Liver (tissue), 9 donors: ENCODE measurements around the gene HNRNPC. TPM values are rescaled to one million over a fixed set of nuclear protein-coding genes. Genes with fewer than 3 reads are reported as not detected.

Source experiments
- DNase-seq: peaks from one replicate; pipeline ENCODE4 v3.0.0-alpha.2; 2017; ENCODE audit warnings: low spot score
- H3K27ac ChIP-seq, 2 donors: one replicate each; pipeline ENCODE4 v1.7.0; 2013; ENCODE audit warnings: inconsistent platforms in 2 of 2, low read length in 2 of 2, control low read depth in 1 of 2, low read depth in 1 of 2, mild to moderate bottlenecking in 1 of 2
- H3K27me3 ChIP-seq, 4 donors: one replicate each; pipeline versions ENCODE4 v1.6.1 to v1.7.0; 2013; ENCODE audit warnings: low read length in 3 of 4, inconsistent platforms in 1 of 4, mild to moderate bottlenecking in 1 of 4, moderate library complexity in 1 of 4; ENCODE audit not compliant: control insufficient read depth in 4 of 4, insufficient read depth in 4 of 4
- H3K36me3 ChIP-seq, 4 donors: one replicate each; pipeline versions ENCODE4 v1.6.1 to v1.7.0; 2013; ENCODE audit warnings: low read length in 3 of 4, mild to moderate bottlenecking in 3 of 4, low read depth in 1 of 4, moderate library complexity in 1 of 4; ENCODE audit not compliant: control insufficient read depth in 4 of 4, insufficient read depth in 3 of 4
- H3K4me1 ChIP-seq, 4 donors: one replicate each; pipeline versions ENCODE4 v1.6.1 to v1.7.0; 2013; ENCODE audit warnings: low read length in 3 of 4, mild to moderate bottlenecking in 3 of 4, moderate library complexity in 1 of 4; ENCODE audit not compliant: control insufficient read depth in 4 of 4, insufficient read depth in 4 of 4
- H3K4me3 ChIP-seq, 3 donors: one replicate each; pipeline versions ENCODE4 v1.6.1 to v1.7.0; 2013; ENCODE audit warnings: low read length in 3 of 3, control low read depth in 1 of 3, low read depth in 1 of 3, mild to moderate bottlenecking in 1 of 3
- H3K9ac ChIP-seq, 2 donors: one replicate each; pipeline ENCODE4 v1.7.0; 2013; ENCODE audit warnings: low read length in 2 of 2, mild to moderate bottlenecking in 2 of 2, moderate library complexity in 2 of 2, control low read depth in 1 of 2, low read depth in 1 of 2
- H3K9me3 ChIP-seq, 4 donors: one replicate each; pipeline versions ENCODE4 v1.6.1 to v1.7.0; 2013; ENCODE audit warnings: low read length in 3 of 4; ENCODE audit not compliant: control insufficient read depth in 4 of 4
- EGR1 ChIP-seq, 2 donors: IDR thresholded peaks; 2 replicates each; pipeline ENCODE4 v1.6.1; 2016 to 2018; ENCODE audit warnings: antibody characterized with exemption in 2 of 2, low read depth in 2 of 2
- FOXA1 ChIP-seq: IDR thresholded peaks from 2 replicates; pipeline ENCODE4 v1.6.1; 2016; ENCODE audit warnings: antibody characterized with exemption
- FOXA2 ChIP-seq: IDR thresholded peaks from 2 replicates; pipeline ENCODE4 v1.6.1; 2016; ENCODE audit warnings: antibody characterized with exemption
- GABPA ChIP-seq, 2 donors: IDR thresholded peaks in 1 of 2; conservative IDR thresholded peaks in 1 of 2; 2 replicates each; pipeline ENCODE4 v1.6.1; 2016; ENCODE audit warnings: antibody characterized with exemption in 2 of 2, mild to moderate bottlenecking in 1 of 2, moderate library complexity in 1 of 2
- HNF4A ChIP-seq, 2 donors: conservative IDR thresholded peaks; 2 replicates each; pipeline ENCODE4 v1.6.1; 2016; ENCODE audit warnings: antibody characterized with exemption in 2 of 2, mild to moderate bottlenecking in 2 of 2
- HNF4G ChIP-seq: IDR thresholded peaks from 2 replicates; pipeline ENCODE4 v1.6.1; 2016; ENCODE audit warnings: antibody characterized with exemption
- JUND ChIP-seq, 2 donors: IDR thresholded peaks; 2 replicates each; pipeline ENCODE4 v1.6.1; 2016; ENCODE audit warnings: antibody characterized with exemption in 2 of 2
- NR2F2 ChIP-seq: IDR thresholded peaks from 2 replicates; pipeline ENCODE4 v1.6.1; 2016; ENCODE audit warnings: antibody characterized with exemption
- RAD21 ChIP-seq, 2 donors: IDR thresholded peaks; 2 replicates each; pipeline ENCODE4 v1.6.1; 2016; ENCODE audit warnings: antibody characterized with exemption in 2 of 2, mild to moderate bottlenecking in 2 of 2
- RXRA ChIP-seq, 2 donors: IDR thresholded peaks; 2 replicates each; pipeline ENCODE4 v1.6.1; 2017 to 2018; ENCODE audit warnings: antibody characterized with exemption in 2 of 2, mild to moderate bottlenecking in 1 of 2
- SP1 ChIP-seq: IDR thresholded peaks from 2 replicates; pipeline ENCODE4 v1.6.1; 2018; ENCODE audit warnings: antibody characterized with exemption, mild to moderate bottlenecking
- TAF1 ChIP-seq: conservative IDR thresholded peaks from 2 replicates; pipeline ENCODE4 v1.6.1; 2016; ENCODE audit warnings: antibody characterized with exemption, mild to moderate bottlenecking
- YY1 ChIP-seq: IDR thresholded peaks from 2 replicates; pipeline ENCODE4 v1.6.1; 2016; ENCODE audit warnings: antibody characterized with exemption, mild to moderate bottlenecking
- WGBS: extraction: QIAGEN DNeasy Blood & Tissue Kit; methylation state at CpG from one replicate; pipeline ENCODE4 v1.1.7; 2013; 5-methylcytosine and 5-hydroxymethylcytosine counted together
- polyA plus RNA-seq, 2 donors: library from polyadenylated mRNA; stranded (reverse) in 1 of 2; unstranded in 1 of 2; fragments of 200-250 nt in 1 of 2; fragments of >200 nt in 1 of 2; fragmentation: Nextera tagmentation in 1 of 2; extraction: Ambion mirVana in 1 of 2; gene quantifications; one replicate each; pipeline versions ENCODE4 v1.2.1 to v1.2.3, GENCODE V29; 2013 to 2015
- total RNA-seq, 2 donors: library from RNA; depleted of rRNA; stranded (reverse); fragments of >200 nt; gene quantifications; one replicate each; pipeline ENCODE4 v1.2.3, GENCODE V29; 2014
- TF ChIP-seq, protein P1 (sequence below): IDR thresholded peaks from 2 replicates; pipeline ENCODE4 v1.6.1; 2016; ENCODE audit warnings: antibody characterized with exemption
- TF ChIP-seq, protein P2 (sequence below): IDR thresholded peaks from 2 replicates; pipeline ENCODE4 v1.6.1; 2016; ENCODE audit warnings: antibody characterized with exemption
- TF ChIP-seq, protein P3 (sequence below): IDR thresholded peaks from 2 replicates; pipeline ENCODE4 v1.6.1; 2016; ENCODE audit warnings: antibody characterized with exemption, mild to moderate bottlenecking
- TF ChIP-seq, protein P4 (sequence below): fragments of 150-350 bp; IDR thresholded peaks from 2 replicates; pipeline ENCODE4 v1.5.1; 2017; ENCODE audit warnings: improper control_type of control experiment, low read depth, low read length; ENCODE audit not compliant: missing input control
- TF ChIP-seq, protein P5 (sequence below): IDR thresholded peaks from 2 replicates; pipeline ENCODE4 v1.6.1; 2016; ENCODE audit warnings: antibody characterized with exemption
- donor health status: healthy.
- donor health status: healthy.
- donor health status: healthy.
- donor health status: healthy.
- donor health status: healthy.

Gene HNRNPC
- total and polyA plus RNA-seq, 4 donors: 119 to 384 (median 270) TPM

DNA sequence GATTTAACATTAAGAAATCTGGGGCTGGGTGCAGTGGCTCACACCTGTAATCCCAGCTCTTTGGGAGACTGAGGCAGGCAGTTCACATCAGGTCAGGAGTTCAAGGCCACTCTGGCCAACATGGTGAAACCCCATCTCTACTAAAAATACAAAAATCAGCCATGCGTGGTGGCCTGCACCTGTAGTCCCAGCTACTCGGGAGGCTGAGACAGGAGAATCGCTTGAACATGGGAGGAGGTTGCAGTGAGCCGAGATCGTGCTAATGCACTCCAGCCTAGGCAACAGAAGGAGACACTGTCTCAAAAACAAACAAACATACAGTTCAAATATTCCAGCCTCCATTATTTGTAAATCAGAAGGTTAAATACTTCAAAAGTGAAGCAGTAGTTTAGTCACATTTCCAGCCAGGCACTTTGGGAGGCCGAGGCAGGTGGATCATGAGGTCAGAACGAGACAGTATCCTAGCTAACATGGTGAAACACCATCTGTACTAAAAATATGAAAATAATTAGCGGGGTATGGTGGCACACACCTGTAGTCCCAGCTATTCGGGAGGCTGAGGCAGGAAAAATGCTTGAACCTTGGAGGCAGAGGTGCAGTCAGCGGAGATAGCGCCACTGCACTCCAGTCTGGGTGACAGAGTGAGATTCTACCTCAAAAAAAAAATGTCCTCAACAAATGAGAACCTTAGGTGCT, 30.3 kb downstream of the HNRNPC start:
- no peak for DNase-seq
- H3K9ac ChIP-seq: no peak overlapping the region
- peaks cover 4 to 30% (median 10%) of the 10 kb centered on the region in 4 donors for H3K4me1 ChIP-seq
- H3K27ac ChIP-seq: no peak overlapping the region
- H3K36me3 ChIP-seq: peaks cover 2 to 31% (median 22%) of the 10 kb centered on the region in 4 donors
- TF ChIP-seq, protein P1, sequence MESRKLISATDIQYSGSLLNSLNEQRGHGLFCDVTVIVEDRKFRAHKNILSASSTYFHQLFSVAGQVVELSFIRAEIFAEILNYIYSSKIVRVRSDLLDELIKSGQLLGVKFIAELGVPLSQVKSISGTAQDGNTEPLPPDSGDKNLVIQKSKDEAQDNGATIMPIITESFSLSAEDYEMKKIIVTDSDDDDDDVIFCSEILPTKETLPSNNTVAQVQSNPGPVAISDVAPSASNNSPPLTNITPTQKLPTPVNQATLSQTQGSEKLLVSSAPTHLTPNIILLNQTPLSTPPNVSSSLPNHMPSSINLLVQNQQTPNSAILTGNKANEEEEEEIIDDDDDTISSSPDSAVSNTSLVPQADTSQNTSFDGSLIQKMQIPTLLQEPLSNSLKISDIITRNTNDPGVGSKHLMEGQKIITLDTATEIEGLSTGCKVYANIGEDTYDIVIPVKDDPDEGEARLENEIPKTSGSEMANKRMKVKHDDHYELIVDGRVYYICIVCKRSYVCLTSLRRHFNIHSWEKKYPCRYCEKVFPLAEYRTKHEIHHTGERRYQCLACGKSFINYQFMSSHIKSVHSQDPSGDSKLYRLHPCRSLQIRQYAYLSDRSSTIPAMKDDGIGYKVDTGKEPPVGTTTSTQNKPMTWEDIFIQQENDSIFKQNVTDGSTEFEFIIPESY: no peak
- no peak for TF ChIP-seq TAF1
- no peaks in the 10 kb centered on the region for H3K9me3 ChIP-seq
- no peak overlapping the region for H3K4me3 ChIP-seq
- 94% methylated on average over 11 of the region's 11 CpGs for WGBS
- no peaks in the 10 kb centered on the region for H3K27me3 ChIP-seq

DNA sequence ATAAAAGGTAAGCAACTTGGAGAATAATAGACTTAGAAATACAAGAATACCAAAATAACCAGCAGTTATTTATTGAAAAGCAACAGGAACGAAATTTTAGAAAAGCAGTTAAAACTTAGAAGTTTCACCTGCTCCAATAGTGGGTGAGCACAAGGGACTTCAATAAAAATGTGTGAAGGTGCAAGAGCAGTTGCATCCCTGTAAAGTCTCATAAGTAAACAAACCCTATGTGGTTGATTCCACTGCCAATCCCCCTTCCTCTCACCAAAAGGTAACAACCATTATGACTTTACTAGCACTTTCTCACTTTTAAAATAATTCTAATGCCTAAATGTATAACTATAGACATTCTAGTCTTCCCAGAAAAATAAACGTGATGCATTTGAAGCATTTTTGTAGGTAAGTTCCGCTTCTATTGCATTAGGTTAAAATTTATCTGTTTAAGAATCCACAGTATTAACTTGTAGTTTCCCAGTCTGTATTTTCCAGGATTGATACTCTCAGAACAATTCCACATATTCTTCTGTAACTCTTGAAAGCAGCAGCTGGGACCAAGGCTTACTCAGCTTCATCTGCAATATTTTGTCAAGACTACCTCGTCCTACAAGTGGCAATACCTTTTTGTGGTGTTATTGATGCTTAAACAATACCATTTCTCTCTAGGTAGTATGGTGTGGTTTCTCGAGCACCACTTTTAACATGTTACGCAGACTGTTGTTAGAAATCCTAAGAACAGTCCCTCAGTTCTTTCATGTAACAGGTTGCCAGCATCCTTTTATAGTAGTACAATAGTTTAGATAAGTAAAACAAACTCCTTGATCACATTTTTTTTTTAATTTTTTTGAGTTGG, 32.1 kb downstream of the HNRNPC start:
- WGBS: 88% methylated on average over 6 of the region's 6 CpGs
- Histone ChIP-seq H3K4me1 (peaks cover 3 to 26% (median 12%) of the 10 kb centered on the region in 4 donors), H3K9ac (no peak overlapping the region), H3K9me3 (no peaks in the 10 kb centered on the region), H3K36me3 (peaks cover 5 to 35% (median 31%) of the 10 kb centered on the region in 4 donors), H3K27me3 (no peaks in the 10 kb centered on the region), H3K27ac (no peak overlapping the region), H3K4me3 (no peak overlapping the region)
- TF ChIP-seq FOXA2 (no peak), HNF4A (conservative IDR thresholded peaks at IDR 0.05) (no peak), TAF1 (no peak), FOXA1 (no peak), RAD21 (IDR thresholded peaks at IDR 0.05) (no peak), RXRA (IDR thresholded peaks at IDR 0.05) (no peak), SP1 (no peak), GABPA (IDR thresholded peaks at IDR 0.05 in 1 of 2, conservative IDR thresholded peaks at IDR 0.05 in 1 of 2) (no peak), HNF4G (no peak), EGR1 (IDR thresholded peaks at IDR 0.05; ENCODE audit: low read depth in 2 of 2) (no peak), JUND (IDR thresholded peaks at IDR 0.05) (no peak), NR2F2 (no peak), YY1 (no peak)
- TF ChIP-seq, protein P2, sequence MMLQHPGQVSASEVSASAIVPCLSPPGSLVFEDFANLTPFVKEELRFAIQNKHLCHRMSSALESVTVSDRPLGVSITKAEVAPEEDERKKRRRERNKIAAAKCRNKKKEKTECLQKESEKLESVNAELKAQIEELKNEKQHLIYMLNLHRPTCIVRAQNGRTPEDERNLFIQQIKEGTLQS: no peak
- TF ChIP-seq, protein P1: no peak
- TF ChIP-seq, protein P3, sequence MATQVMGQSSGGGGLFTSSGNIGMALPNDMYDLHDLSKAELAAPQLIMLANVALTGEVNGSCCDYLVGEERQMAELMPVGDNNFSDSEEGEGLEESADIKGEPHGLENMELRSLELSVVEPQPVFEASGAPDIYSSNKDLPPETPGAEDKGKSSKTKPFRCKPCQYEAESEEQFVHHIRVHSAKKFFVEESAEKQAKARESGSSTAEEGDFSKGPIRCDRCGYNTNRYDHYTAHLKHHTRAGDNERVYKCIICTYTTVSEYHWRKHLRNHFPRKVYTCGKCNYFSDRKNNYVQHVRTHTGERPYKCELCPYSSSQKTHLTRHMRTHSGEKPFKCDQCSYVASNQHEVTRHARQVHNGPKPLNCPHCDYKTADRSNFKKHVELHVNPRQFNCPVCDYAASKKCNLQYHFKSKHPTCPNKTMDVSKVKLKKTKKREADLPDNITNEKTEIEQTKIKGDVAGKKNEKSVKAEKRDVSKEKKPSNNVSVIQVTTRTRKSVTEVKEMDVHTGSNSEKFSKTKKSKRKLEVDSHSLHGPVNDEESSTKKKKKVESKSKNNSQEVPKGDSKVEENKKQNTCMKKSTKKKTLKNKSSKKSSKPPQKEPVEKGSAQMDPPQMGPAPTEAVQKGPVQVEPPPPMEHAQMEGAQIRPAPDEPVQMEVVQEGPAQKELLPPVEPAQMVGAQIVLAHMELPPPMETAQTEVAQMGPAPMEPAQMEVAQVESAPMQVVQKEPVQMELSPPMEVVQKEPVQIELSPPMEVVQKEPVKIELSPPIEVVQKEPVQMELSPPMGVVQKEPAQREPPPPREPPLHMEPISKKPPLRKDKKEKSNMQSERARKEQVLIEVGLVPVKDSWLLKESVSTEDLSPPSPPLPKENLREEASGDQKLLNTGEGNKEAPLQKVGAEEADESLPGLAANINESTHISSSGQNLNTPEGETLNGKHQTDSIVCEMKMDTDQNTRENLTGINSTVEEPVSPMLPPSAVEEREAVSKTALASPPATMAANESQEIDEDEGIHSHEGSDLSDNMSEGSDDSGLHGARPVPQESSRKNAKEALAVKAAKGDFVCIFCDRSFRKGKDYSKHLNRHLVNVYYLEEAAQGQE: no peak
- TF ChIP-seq, protein P4, sequence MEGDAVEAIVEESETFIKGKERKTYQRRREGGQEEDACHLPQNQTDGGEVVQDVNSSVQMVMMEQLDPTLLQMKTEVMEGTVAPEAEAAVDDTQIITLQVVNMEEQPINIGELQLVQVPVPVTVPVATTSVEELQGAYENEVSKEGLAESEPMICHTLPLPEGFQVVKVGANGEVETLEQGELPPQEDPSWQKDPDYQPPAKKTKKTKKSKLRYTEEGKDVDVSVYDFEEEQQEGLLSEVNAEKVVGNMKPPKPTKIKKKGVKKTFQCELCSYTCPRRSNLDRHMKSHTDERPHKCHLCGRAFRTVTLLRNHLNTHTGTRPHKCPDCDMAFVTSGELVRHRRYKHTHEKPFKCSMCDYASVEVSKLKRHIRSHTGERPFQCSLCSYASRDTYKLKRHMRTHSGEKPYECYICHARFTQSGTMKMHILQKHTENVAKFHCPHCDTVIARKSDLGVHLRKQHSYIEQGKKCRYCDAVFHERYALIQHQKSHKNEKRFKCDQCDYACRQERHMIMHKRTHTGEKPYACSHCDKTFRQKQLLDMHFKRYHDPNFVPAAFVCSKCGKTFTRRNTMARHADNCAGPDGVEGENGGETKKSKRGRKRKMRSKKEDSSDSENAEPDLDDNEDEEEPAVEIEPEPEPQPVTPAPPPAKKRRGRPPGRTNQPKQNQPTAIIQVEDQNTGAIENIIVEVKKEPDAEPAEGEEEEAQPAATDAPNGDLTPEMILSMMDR: no peak
- TF ChIP-seq, protein P5, sequence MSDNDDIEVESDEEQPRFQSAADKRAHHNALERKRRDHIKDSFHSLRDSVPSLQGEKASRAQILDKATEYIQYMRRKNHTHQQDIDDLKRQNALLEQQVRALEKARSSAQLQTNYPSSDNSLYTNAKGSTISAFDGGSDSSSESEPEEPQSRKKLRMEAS: no peak
- no peak for DNase-seq
